GM19463 (cell line): ENCODE measurements around the gene AAMP.

Experiments
- ATAC-seq: cut with Tn5 transposase; IDR thresholded peaks from one replicate; pipeline ENCODE4 v1.9.1; 2021; ENCODE audit warnings: mild to moderate bottlenecking, moderate library complexity; ENCODE audit not compliant: unreplicated experiment

The AAMP gene

GRCh38 chr2:218261423-218262236 is 8.3 kb downstream of the AAMP start:
- ATAC-seq: no peak

- ATAC-seq: no peak
Measured at GRCh38 chr2:218260742-218261422, 9.1 kb downstream of the AAMP start, which contains the start of gene GPBAR1. Gene GPBAR1 (plus strand): TSS chr2:218261015. CDS start chr2:218262725, 1,710 bp downstream.

GRCh38 chr2:218260166-218260565 is 9.8 kb downstream of the AAMP start:
- no peak for ATAC-seq

DNA sequence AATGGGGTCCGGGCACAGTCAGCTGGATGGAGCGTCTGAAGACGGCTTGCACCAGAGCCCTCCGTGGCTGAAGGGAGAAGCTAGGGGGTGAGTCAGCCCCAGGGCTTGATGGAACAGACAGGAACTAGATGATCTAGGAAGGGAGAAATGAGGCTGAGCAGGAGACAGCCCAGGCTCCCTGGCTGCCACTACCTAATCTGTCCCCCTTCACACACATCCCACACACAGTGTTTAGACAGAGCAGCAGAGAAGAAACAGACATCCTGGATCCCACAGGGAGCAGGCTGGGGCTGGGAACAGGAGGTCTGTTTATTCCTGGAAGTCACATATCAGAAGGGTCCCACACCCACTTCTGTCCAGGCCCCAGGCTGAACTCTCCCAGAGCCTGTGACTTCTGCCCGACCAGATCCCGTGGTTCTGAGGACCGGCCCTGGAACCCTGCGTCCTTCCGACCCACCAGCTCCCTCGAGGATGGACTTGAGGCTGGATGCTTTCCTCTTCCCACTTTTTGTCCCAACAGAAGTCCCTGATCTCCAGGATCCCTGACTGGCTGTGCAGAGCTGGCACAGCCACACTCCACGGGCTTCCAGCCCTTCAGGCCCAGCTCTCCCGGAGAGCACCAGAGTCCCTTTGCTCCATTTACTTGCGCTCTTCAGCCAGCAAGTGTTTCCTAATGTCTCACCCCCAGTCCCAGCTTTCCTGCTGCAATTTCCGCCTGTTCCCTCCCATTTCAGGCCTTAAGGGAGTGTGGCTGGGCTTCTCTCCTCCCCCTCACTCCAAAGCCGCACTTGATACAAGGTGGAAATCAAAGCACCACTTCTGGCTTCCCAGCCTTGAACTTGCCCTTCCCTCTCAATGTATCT is 10.6 kb downstream of the AAMP start:
- ATAC-seq: no peak

DNA sequence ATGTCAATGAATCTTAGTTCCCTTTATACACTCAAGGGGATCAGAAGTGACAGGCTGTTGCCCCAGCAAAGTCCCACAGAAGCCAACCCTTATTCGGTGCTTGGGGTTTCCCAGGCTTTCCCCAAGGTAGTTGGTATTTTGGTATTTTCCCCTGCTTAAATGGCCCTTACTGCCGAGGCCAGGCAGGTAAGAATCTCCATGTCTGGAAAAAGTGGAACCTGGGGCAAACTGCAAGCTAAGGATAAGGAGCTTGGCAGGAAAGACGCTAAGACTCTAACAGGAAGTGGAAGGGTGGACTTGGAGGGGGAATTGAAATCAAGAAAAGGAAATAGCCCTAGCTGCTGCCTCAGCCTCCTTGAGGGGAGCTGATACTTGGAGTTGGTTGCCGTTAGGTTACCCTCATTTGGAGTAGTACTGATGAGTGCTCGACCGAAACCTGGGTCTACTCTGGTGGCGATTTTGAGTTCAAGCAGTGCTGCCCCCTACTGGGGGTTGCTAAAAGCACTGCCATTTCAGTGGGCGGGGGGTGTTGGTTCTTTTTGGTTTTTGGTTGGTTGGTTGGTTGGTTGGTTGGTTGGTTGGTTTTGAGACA is 12.5 kb downstream of the AAMP start:
- peak; percentile 80 for ATAC-seq

DNA sequence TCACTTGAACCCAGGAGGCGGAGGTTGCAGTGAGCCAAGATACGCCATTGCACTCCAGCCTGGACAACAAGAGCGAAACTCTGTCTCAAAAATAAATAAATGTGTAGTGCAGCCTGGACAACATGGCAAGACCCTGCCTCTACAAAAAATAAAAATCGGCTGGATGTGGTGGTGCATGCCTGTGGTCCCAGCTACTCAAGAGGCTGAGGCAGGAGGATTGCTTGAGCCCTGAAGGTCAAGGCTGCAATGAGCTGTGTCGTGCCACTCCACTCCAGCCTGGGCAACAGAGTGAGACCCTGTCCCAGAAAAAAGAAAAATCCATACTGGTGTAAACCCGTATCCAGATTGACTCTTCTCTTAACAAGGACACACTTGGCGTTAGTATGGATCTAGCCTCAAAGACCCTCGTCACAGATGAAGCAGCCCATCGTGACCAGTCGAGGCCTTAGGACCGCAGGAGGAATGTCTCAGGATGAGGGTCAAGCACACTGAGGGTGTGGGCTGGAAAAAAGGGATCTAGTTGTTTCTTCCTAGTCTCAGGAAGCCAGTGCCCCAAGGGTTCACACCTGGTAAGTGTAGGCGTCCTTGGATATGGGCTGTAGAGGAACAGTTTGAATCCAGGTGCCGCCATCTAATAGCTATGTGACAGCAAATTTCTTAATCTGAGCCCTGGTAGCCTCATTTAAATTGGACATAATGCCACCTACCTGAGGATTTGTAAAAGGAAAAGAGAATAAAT is 13.2 kb downstream of the AAMP start:
- no peak for ATAC-seq

- no peak for ATAC-seq
Measured at GRCh38 chr2:218255446-218255845, 14.5 kb downstream of the AAMP start.

DNA sequence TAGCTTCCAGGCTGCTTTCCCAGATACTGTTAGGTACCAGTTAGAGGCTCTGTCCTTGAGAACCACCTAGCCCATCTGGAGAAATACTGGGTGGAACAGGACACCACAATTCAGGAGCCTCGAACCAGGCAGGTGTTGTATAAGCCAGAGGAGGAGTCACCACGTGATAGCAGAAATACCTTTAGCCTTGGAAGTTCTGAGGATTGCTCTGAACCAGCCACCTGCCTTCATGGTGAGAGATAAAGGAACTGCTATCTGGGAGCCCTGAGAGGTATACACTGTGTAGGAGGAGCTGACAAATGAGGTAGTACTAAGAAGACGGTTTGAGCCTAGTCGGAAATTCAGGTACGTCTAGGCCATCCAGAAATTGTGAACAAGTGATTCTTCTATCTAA is 16.7 kb downstream of the AAMP start:
- ATAC-seq: no peak

DNA sequence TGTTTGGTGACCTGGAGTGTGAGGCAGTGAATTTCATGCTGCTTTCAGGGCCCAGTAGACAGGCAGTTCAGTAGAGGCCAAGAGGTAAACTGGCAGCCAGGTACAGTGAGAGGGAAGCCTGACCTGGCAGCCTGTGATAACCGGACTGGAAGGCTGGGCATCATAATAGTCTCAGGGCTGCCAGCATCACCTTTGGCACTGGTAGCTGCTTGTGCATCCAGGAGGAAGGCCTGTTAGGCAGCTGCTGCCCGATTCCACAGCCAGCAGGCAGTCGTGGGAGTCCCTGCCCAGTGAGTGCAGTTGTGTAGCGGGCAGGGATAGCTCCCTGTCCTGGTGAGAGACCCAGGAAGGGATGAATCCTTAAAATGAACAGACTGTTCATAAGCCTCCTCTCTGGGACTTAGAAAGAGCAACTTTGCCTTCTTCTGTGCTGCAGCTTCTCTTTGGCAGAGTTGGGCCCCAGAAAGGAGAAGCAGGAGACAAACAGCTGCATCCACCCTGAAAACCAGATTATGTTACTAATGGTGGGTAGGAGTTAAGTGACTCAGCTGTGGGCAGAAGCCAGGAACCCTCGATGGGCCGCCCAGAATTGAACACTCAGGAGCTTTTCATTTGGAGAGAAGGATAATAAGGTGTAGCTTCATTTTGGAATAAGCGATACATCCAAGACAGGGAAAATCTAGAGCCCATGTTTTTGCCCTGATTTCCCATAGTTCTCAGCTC is 17.3 kb downstream of the AAMP start:
- ATAC-seq: no peak

DNA sequence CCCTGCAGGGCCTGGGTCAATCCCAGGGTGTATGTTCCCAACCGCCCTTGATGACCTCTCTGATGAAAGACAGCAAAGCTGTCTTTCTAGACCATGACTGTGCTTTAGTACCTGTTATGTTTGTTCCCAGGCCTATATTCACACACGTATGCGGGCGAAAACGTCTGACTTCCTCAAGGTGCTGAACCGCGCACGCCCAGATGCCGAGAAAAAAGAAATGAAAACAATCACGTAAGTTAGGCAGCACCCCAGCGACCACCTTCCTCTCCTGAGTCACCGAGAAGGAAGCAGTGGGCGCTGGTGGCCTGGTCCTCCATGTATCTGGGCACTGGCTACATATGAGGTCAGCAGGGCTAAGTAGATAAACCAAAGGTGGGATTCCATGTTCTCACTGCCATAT is 20.2 kb downstream of the AAMP start:
- no peak for ATAC-seq

GRCh38 chr2:218245214-218245613 is 24.7 kb downstream of the AAMP start:
- no peak for ATAC-seq

GRCh38 chr2:218244665-218245064 is 25.3 kb downstream of the AAMP start:
- ATAC-seq: no peak

- no peak for ATAC-seq
Measured at GRCh38 chr2:218244204-218244603, 25.7 kb downstream of the AAMP start.

DNA sequence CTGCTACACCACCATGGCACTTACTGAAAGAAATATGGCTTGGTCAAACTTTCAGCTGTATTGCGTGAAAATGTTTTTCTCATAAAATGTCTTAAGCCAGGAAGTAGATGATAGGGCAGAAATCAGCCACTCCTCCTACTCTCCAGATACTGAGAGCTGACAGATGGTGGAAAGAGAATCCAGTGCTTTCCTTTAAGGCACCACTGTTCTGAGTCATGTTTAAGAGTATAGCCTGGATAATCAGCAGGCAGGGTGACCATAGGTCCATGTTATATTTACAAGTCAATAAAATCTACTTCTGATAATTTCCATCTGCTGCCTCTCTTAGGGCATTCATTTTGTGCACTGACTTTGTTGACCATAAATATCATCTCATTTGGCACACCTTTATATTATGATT is 31.1 kb downstream of the AAMP start:
- ATAC-seq: no peak

DNA sequence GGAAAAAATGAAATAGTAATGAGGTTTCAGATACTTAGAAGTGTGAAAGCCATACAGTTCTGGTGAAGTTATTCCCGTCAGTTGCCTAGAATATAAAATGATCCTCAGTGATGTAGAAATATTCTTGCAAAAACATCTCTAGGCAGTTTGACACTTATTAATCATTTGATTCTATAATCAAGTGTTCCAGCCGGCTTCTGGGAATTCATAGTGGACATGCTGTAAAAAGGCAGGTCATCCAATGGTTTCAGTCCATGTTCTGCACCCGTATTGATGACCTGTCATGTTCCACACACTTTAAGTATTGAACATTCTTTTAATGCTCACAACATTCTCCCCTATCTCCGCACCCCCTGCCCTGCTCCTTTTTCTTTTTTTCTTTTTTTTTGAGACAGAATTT is 33.1 kb downstream of the AAMP start:
- no peak for ATAC-seq

- no peak for ATAC-seq
Measured at GRCh38 chr2:218235017-218235416, 34.9 kb downstream of the AAMP start.

DNA sequence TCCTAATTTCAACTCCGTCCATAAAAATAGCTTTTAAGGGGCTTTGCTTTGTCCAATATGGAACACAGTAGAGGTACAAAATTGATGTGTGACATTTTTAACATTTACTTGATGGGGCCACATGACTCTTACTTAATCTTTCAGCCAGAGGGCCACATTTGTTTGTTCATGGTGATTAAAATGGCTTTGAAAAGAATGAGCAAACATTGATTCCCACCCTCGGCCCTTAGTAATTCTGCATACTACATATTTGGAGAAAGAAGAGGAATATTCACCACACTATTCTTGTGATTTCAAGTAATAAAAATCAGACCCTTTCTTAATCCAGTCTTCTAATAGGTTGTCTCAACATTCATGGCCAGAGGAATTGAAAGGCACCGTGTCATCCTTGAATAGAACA is 35.4 kb downstream of the AAMP start:
- ATAC-seq: no peak

DNA sequence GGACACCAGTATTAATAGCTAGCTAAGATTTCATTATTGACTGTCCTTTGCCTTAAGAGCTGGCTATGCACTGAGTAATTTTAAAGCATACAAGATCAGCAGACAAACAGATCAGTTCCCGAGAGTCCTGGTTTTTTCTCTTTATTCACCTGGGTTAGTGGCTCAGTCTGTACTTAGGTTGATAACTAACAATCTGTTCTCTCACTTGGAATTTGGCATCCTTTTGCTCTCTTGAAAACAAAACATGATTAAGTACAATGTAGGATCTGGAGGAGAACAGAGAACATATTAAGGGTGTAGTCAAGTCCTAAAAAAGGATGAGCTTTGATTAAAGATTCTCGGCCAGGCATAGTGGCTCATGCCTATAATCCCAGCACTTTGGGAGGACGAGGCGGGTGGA is 36.4 kb downstream of the AAMP start:
- ATAC-seq: no peak

DNA sequence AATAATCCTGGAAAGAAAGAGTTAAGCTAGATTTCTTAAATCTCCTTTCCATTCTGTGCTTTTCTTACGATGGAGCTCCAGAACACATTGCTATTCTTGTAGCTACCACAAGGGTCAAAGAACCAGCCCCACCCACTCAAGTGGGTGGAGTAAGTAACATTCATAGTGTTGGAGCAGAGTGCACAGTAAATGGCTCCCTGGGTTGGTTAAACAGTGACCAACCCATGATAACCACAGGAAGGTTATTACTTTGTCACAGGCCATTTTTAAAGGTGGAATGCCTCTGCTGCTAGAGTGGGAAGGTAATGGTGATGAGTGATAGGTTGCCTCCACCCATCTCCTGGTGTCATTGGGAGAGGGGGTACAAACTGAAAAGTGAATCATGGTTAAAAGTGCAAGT is 39.1 kb downstream of the AAMP start:
- peak; percentile 72 for ATAC-seq

- no peak for ATAC-seq
Measured at GRCh38 chr2:218229851-218230250, 40.1 kb downstream of the AAMP start.
